ENCODE data around the gene KIAA0232.
"Not testable (repeated sequence)": the region's sequence is repeated elsewhere in the genome, so short reads cannot be mapped to it uniquely, and the experiment has no call there.

Gene KIAA0232

DNA sequence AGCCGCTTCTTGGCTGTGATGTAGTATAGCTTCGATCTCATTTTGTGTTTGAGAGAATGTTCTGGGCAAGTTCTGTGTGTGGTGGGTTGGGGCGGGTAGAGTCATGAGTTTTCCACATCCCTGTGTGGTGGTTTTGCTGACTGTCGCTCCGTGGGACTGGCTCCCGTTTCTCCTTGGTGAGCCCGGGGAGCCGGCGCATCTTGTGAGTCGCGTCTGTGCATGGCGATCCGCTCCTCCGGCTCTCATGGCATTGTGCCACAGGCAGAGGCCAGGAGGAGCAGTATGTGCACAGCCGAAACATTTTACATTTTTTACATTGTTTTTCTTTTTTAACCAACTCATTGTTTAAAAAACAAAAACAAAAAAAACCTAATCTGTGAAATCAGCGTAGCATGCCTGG is 99.4 kb downstream of the KIAA0232 start:
- no peak for DNase-seq (ENCODE audit: low read depth)

DNA sequence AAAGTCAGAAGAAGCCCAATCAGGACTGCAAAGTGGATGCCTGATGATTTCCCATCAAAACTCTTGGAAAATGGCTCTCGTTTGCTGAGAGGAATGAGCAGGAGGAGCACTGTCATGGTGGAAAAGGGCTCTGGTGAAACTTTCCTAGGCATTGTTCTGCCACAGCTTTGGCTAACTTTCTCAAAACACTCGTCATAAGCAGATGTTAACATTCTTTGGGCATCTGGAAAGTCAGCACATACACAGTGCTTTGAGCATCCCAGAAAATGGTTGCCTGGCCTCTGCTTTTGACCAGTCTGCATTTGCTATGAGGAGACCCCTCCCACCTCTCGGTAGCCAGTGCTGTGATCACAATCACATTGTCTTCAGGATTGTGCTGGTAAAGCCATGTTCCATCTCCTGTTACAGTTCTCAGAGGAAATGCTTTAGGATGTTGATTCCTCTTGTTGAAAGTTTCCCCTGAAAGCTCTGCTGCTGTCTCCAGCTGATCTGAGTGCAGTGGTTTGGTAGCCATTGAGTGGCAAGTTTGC is 101.9 kb downstream of the KIAA0232 start:
- DNase-seq (ENCODE audit: low read depth), result no peak

DNA sequence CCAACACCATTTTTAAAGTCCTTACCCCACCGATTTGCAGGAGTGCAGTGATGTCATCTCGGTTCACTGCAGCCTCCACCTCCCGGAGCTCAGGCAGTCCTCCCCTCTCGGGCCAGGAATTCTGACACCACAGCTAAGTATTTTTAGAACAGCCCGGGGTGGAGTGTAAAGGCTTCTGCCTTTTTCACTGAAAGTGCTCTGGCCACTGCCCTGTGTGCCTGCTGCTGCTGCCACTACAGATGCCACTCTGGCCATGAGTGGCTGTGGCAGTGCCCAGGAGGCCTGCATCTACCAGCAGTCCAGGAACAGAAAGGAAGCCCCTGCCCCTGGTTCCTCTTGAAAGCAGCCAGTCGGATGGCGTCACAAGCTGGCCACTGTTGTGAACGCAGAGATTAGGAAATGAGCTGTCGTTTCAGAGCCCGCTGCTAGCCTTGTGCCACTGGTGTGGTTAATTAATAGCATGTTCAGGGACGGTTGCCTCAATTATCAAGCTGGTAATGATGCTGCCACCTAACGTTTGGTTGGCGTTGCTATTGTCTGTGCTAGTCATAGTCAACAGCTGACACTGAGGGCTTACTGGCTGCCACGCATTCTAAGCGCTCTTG is 103.5 kb downstream of the KIAA0232 start:
- no peak for DNase-seq (ENCODE audit: low read depth)

DNA sequence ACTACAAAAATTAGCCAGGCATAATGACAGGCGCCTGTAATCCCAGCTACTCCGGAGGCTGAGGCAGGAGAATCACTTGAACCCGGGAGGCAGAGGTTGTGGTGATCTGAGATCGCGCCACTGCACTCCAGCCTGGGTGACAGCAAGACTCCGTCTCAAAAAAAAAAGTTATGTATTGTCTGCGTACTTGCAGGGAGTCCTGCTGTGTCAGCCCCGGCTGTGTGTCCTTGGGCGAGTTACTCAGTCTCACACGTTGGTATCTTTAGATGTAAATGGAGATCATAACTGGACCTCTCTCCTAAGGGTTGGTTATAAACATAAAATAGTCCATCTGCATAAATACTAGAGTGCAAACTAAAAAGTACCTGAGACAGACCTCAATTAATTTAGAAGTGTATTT is 104.4 kb downstream of the KIAA0232 start:
- no peak for DNase-seq (ENCODE audit: low read depth)

DNA sequence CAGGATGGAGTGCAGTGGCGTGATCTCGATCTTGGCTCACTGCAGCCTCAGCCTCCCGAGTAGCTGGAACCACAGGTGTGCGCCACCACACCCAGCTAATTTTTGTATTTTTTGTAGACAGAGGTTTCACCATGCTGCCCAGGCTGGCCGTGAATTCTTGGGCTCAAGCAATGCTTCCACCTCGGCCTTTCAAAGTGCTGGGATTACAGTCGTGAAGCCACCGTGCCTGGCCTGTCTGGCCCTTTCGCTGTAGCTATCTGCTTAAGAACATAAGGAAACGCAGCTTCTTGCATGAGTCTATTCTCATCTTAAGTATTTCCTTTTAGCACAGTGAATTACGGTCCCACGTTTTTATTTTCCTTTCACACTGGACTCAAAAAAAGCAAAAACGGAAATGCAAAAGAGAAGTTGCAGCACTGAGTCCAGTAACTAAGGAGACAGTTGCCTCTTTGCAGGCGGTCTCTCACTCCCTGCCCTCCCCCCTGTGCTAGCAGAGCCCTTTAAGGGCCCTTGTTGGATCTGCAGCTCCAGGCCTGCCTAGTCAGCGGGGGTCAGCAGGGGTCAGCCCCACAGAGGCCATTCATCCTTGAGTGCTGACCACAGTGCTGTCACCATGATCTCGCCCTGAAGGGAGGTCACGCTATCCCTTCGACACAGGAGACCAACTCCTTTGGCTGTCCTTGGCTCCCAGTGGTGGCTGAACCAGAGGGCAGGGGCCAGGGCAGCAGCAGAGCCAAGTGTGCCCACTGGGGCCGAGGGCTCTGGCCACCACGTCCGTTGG is 105.3 kb downstream of the KIAA0232 start:
- DNase-seq (ENCODE audit: low read depth), result no peak

DNA sequence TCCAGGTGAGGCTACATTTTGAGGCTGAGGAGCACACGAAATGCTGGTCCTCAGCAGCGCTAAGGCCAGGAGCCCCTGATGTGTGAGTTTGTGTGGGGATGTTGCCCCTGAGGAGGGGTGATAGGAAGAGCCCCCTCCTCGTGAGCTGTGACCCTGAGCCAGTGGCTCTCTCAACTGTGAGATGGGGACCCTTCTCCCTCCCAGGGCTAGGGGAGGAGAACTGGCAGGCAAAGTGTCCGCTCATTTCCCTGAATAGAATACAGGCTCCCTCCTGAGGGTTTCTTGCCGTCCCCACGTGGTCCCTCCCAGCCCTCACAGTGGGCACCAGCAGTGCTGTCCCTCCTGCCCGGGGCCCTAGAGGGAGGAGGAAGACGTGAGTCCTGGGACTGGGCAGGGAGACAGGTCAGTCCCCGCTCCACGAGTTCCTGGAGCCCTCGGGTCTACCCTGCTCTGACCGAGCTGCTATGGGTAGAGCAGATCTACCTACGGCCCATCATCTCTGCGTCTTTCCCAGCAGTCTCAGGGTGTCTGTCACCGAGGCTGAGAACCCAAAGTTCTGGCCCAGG is 106.1 kb downstream of the KIAA0232 start:
- DNase-seq (ENCODE audit: low read depth), result no peak

DNA sequence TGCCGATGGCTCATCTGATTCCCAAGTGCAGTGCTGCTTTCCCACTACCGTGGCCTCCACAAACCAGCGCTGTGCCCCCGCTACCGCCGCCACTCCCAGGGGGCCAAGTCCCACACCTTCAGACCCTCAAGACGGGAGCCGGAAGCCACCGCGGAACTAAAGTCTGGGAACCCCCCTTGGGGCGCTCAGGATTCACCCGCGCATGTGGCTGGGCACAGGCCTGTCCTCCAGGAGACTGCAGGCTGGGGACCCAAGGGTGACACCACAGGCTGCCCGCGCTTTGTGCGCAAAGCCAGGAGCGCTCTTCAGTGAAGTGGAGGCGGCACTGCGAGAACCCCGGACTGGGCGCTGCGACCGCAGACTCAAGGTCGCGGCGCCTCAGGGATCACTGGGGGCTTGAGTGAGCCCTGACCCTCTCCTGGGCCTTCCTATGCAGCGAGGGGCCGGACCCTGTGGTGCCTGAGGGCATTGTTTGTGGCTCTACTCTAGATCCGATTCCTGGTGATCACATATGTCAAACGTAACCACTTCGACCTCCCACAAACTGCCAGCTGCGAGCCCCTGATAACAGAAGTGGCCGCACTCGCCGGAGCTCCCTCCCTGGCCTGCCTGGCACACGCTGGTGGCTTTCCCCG is 106.7 kb downstream of the KIAA0232 start:
- DNase-seq (ENCODE audit: low read depth), result no peak

DNA sequence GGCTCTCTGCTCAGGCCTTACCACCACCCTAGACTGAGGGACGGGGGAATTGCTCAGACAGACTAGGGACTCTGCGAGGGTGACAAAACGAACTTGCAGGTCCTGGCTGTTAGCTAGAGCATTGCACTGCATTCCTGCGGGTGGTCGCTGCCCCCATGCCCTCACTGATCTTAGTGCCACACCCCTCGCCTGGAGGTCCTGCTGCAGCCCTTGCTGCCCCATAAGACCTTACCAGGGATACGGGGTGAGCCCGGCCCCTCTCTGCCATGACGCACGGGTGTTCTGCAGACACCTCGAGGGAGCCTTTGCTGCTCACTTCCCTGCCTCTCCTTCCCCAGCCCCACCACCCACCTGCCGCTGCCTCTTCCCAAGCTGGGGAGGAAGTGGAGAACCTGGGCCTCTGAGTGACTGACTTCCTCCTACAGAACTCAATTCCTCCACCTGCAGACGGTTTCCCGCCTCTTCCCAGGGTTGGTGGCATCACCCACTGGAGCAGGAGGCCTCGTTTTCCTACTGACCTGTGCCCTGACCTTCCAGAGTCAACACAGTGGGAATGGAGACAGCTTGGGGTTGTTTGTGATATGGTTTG is 107.3 kb downstream of the KIAA0232 start:
- DNase-seq (ENCODE audit: low read depth), result no peak

DNA sequence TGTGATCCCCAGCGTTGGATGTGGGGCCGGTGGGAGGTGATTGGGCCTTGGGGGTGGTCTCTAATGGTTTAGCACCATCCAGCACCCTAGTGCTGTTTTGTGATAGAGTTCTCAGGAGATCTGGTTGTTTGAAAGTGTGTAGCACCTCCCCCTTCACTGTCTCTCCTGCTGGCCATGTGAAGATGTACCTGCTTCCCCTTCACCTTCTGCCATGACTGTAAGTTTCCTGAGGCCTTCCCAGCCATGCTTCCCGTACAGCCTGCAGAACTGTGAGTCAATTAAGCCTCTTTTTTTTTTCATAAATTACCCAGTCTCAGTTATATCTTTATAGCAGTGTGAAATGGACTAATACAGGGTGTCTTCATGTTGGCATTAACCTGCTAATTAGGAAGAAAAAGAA is 107.8 kb downstream of the KIAA0232 start:
- DNase-seq (ENCODE audit: low read depth), result no peak

DNA sequence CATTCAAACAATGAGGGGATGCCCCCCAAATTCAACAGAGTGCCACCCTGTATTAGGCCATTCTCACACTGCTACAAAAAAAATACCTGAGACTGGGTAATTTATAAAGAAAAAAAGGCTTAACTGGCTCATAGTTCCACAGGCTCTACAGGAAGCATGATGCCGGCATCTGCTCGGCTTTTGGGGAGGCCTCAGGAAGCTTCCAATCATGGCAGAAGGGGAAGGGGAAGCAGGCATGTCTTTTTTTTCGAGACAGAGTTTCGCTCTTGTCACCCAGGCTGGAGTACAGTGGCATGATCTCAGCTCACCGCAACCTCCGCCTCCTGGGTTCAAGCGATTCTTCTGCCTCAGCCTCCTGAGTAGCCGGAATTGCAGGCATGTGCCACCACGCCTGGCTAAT is 108.4 kb downstream of the KIAA0232 start:
- DNase-seq (ENCODE audit: low read depth), result not testable (repeated sequence)

DNA sequence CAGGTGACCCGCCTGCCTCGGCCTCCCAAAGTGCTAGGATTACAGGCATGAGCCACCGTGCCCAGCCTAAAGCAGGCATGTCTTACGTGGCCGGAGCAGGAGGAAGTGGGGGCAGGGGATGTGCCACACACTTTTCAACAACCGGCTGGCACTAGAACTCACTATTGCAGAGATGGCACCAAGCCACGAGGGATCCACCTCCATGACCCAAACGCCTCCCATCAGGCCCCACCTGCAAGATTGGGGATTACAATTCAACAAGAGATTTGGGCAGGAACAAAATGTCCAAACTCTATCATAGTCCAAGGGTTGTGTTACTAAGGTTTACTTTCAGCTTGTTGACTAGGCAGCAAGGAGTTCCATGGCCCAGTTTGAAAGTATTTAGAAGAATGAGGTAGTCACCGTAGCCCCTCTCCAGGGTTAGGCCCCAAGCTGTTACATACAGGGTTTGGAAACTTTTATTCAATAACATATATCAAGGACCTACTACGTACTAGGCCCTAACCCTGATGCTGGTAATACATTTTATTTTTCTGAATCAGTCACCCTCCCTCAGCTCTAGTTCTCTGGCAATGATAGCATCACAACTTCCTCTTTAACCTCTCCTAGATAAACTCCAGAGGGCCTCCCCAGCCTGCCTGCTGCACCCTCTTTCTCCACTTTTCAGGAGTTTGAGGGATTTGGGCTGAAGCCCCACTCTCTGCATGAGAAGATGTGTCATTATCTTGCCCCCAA is 109.1 kb downstream of the KIAA0232 start:
- DNase-seq (ENCODE audit: low read depth), result no peak

DNA sequence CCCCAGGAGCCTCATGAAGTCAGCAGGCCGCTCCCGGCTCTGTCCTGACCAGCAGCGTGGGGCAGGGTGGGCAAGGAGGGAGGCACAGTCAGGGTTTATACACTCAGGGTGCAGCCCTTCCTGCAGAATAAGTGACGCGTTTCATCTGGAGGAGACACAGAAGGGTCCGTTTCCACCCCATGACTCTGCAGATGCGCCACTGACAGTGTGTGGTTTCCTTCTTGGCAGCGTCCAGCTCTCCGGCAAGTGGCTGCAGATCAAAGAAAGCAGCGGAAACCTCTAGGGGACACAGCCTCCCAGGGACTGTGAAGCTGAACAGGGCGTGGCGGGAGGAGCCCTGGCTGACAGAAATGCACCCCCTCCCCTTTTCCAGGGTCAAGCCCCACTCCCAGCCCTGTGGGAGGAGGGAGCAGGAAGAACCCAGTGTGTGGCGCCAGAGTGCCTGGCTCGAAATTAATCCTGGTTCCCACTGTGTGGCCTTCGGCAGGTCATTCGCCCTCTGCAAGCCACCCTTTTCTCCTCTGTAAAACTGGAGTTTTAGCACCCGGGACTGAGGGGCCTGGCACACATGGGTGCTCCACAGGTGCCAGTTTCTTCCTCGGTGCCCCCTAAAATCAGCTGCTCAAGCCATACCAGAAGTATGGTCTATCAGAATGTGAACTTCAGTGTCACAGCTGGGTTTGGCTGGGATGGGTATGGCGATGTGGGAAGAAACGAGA is 109.8 kb downstream of the KIAA0232 start:
- DNase-seq (ENCODE audit: low read depth), result no peak

DNA sequence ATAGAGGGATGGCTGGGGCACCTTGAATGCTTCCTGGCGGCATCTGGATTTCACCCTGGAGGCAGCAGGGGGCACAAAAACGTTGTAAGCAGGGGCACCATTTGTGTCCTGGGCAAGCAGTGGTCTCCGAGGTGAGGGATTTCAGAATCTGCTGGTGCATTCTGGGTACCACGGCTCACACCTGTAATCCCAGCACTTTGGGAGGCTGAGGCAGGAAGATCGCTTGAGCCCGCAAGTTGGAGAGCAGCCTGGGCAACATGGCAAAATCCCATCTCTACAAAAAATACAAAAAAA is 110.3 kb downstream of the KIAA0232 start:
- DNase-seq (ENCODE audit: low read depth), result no peak

DNA sequence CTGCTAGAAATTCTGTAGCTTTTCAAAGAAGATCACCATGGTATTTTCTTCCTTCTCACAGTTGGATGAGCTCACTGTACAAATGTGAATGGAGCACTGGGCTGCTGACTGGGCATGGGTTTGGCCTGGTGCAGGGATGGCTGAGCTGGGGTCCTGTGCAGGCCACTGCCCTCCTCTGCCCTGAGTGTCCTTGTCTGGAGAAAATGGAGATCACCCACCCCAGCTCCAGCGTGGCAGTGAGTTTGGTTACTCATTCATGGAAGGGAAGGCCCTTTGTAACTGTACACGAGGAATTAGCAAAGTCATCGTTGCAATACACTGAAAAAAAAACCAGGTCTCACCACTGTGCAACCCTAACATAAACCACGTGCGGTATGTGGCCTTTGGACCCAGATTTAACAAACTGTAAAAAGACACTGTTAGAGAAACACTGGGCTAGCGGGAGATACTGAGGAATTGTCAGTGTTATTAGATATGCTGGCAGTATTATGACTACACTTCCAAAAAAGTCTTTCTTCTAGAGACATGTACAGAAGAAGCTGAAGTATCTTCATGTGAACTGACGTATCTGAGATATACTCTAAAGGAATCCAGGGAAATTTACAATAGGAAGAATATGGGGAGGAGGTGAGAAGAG is 111.0 kb downstream of the KIAA0232 start:
- DNase-seq (ENCODE audit: low read depth), result no peak

DNA sequence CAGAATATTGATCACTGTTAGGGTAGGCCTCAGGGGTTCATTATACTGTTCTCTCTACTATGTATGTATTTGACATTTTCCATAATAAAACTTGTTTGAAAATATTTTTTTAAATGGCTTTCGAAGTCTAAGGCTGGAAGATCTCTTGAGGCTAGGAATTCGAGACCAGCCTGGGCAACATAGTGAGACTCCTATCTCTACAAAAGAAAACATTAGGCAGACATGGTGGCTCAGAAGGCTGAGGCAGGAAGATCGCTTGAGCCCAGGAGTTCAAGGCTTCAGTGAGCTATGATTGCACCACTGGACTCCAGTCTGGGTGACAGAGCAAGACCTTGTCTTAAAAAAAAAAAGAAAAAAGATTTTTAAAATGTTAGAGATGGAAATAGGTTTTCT is 111.6 kb downstream of the KIAA0232 start:
- DNase-seq (ENCODE audit: low read depth), result no peak

DNA sequence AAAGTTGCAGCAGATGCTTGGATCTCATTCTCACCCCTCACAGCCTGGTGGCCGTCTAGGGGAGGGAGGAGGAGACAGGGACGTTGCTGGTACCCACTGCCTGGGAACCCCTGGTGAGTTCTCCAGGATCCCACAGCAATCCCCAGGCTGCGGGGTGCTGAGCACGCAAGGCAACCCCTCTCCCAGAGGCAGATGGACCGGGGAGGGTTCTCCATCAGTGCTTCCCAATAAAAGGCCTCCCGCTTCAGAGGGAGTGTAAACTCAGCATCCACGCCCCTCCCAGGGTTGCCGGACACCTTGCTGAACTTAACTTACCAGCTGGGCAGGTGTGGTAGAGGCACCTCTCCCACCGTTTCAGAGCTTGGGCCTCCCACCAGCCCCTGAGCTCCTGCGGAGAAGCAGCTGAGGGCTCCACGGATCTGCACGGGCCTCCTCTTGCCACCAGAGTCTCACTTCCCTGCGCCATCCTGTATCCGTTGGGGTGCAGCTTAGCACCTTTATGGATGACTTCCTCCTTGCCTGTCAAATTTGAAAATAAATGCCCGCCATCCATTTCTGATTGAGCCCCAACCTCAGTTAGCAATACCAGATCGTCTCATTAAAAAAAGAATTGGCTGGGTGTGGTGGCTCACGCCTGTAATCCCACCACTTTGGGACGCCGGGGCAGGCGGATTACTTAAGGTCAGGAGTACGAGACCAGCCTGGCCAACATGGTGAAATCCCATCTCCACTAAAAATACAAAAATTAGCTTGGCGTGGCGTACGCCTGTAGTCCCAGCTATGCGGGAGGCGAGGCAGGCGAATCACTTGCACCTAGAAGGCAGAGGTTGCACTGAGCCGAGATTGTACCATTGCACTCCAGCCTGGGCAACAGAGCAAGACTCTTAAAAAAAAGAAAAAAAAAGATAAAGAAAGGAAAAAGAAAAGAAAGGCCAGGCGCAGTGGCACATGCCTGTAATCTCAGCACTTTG is 112.3 kb downstream of the KIAA0232 start:
- no peak for DNase-seq (ENCODE audit: low read depth)

DNA sequence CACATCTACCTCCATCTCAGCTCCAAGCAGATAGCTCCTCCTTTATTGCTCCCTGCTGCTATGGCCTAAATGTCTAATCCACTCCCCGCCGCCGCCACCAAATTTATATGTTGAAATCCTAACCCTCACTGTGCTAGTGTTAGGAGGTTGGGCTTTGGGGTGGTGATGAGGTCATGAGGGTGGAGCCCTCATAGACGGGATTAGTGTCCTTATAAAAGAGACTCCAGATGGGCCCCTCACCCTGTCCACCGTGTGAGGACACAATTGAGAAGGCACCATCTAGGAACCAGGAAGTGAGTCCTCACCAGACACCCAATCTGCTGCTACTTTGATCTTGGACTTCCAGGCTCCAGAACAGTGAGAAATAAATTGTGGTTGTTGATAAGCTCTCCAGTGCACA is 113.5 kb downstream of the KIAA0232 start:
- no peak for DNase-seq (ENCODE audit: low read depth)

DNA sequence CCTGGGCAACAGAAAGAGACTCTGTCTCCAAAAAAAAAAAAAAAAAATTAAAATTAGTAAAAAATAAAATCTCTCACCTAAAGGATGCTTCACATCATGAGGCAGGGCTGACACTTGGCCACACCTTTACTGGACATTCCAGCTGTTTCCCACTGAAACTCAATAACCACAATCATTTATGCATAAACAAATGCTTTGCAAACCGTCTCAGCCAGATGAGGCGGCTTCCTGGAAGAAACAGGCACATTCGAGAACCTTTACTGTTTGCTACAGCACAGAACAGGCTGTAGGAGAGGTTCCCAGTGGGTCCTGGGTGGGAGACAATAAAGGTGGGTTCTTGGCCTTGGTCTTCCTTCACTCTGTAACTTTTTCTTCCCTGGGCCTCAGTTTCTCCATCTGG is 116.2 kb downstream of the KIAA0232 start:
- no peak for DNase-seq (ENCODE audit: low read depth)

DNA sequence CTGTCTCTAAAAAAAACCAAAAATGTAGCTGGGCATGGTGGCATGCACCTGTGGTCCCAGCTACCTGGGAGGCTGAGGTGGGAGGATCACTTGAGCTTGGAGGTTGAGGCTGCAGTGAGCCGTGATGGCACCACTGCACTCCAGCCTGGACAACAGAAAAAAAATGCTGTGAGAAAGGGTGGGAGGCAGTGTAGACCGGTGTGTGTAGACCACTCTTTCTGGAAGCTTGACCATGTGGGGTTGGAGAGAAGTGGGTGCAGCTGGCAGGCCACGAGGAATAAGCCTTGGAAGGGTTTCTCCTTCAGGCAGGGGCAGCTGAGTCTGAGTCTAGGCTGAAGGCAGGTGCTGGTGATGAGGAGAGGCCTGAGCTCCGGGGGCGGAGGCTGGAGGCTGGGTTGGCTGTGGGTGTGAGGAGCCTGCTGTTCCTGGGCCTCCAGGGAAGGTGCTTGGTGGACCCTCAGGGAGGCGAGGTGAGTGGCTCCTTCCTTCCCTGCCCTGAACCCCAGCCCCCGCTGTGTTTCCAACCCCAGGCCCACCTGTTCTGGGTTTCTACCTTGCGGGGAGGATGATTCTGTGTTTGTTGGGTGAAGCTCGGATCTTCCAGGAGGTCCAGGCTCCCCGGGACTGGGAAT is 117.8 kb downstream of the KIAA0232 start:
- DNase-seq (ENCODE audit: low read depth), result no peak

All from HS-27A (cell line).